A549 (cell line): ENCODE results near the gene ZNF532. TPM values are rescaled to one million over a fixed set of nuclear protein-coding genes. Genes with fewer than 3 reads are reported as not detected.

Experiments used
- ATAC-seq, 2 experiments: fragments of 200-7000 bp in 1 of 2; fragments of >200 bp in 1 of 2; cut with Nextera tagmentation in 1 of 2; cut with Tn5 transposase in 1 of 2; 3 replicates each; pipeline versions ENCODE4 v1.8.0 to v1.9.1; 2018 to 2020; ENCODE audit warnings: mild to moderate bottlenecking in 1 of 2, moderate library complexity in 1 of 2
- CTCF ChIA-PET: fragments of 300-600 bp; sonication (Branson Sonifier 250); formaldehyde crosslinking; extraction: SDS; loops from one replicate; lab custom pipeline; 2021; ENCODE audit warnings: antibody characterized with exemption, inconsistent platforms; lab: Yijun Ruan, JAX
- POLR2A ChIA-PET: fragments of 350-600 bp; formaldehyde crosslinking; extraction: SDS; loops from one replicate; lab custom pipeline; 2021; ENCODE audit warnings: antibody characterized with exemption, inconsistent platforms; lab: Yijun Ruan, JAX
- DNase-seq, 2 experiments: peaks; one replicate each; pipeline versions ENCODE4 v3.0.0 to v3.0.0-alpha.2; 2011 to 2016; ENCODE audit warnings: low read depth in 1 of 2, low spot score in 1 of 2
- FAIRE-seq: peaks from 2 replicates; lab custom pipeline; 2011; peaks lifted over from hg19 to GRCh38; lab: Jason Lieb, UNC
- H3K27ac ChIP-seq, 2 experiments: fragments of >200 bp; sonication (Bioruptor Twin); formaldehyde crosslinking; 3 replicates each; pipeline ENCODE4 v1.5.1; 2016 to 2017
- H3K4me1 ChIP-seq: fragments of >200 bp; sonication (Bioruptor Twin); formaldehyde crosslinking; 3 replicates; pipeline ENCODE4 v1.6.1; 2016
- H3K4me2 ChIP-seq: fragments of >200 bp; sonication (Bioruptor Twin); formaldehyde crosslinking; 3 replicates; pipeline ENCODE4 v1.6.1; 2016
- H3K4me3 ChIP-seq: fragments of >200 bp; sonication (Bioruptor Twin); formaldehyde crosslinking; 3 replicates; pipeline ENCODE4 v1.5.1; 2016
- H3K9me3 ChIP-seq: fragments of >200 bp; sonication (Bioruptor Twin); formaldehyde crosslinking; 3 replicates; pipeline ENCODE4 v1.6.1; 2016
- BHLHE40 ChIP-seq: IDR thresholded peaks from 2 replicates; pipeline ENCODE4 v1.6.1; 2012; ENCODE audit warnings: low read depth, low read length, inconsistent platforms
- CEBPB ChIP-seq, 2 experiments: fragments of >200 bp in 1 of 2; sonication (Bioruptor Twin) in 1 of 2; formaldehyde crosslinking in 1 of 2; IDR thresholded peaks; 2 replicates each; pipeline ENCODE4 v1.6.1; 2012 to 2016
- EHMT2 ChIP-seq: fragments of 200-600 bp; sonication (generic); IDR thresholded peaks from 2 replicates; pipeline ENCODE4 v1.6.1; 2016; ENCODE audit warnings: antibody characterized with exemption, low read depth, mild to moderate bottlenecking, moderate library complexity
- EP300 ChIP-seq, 2 experiments: fragments of >200 bp; sonication (Bioruptor Twin); formaldehyde crosslinking; IDR thresholded peaks; 2 replicates in 1 of 2; 3 replicates in 1 of 2; pipeline ENCODE4 v1.6.1; 2016 to 2017
- ESRRA ChIP-seq: fragments of 150-350 bp; IDR thresholded peaks from 2 replicates; pipeline ENCODE4 v1.6.1; 2014; ENCODE audit warnings: mild to moderate bottlenecking, low read length, borderline replicate concordance
- HEYL ChIP-seq: fragments of 250-450 bp; sonication (Bioruptor Pico); IDR thresholded peaks from 2 replicates; pipeline ENCODE4 v1.8.0; 2021; ENCODE audit warnings: mild to moderate bottlenecking, moderate library complexity
- HOXA7 ChIP-seq: fragments of 250-450 bp; sonication (Bioruptor Pico); IDR thresholded peaks from 2 replicates; pipeline ENCODE4 v1.5.0; 2020; ENCODE audit warnings: mild to moderate bottlenecking, moderate library complexity
- MYC ChIP-seq: IDR thresholded peaks from 2 replicates; pipeline ENCODE4 v1.6.1; 2012; ENCODE audit warnings: mild to moderate bottlenecking, inconsistent platforms, low read length, improper control_type of control experiment, borderline replicate concordance
- NR3C1 ChIP-seq: fragments of >200 bp; sonication (Bioruptor Twin); formaldehyde crosslinking; IDR thresholded peaks from 3 replicates; pipeline ENCODE4 v1.6.1; 2017
- POLR2A ChIP-seq: IDR thresholded peaks from 2 replicates; pipeline ENCODE4 v1.6.1; 2012; ENCODE audit warnings: mild to moderate bottlenecking, low read length
- RFX5 ChIP-seq: fragments of 450-650 bp; IDR thresholded peaks from 2 replicates; pipeline ENCODE4 v1.7.1; 2014; ENCODE audit warnings: antibody characterized with exemption, mild to moderate bottlenecking, moderate library complexity
- RNF2 ChIP-seq: fragments of 200-600 bp; sonication (generic); IDR thresholded peaks from 2 replicates; pipeline ENCODE4 v1.6.1; 2016; ENCODE audit warnings: low read depth, mild to moderate bottlenecking, antibody characterized with exemption, moderate library complexity, borderline replicate concordance
- ZFP36 ChIP-seq: fragments of 450-650 bp; IDR thresholded peaks from 2 replicates; pipeline ENCODE4 v1.6.1; 2014; ENCODE audit warnings: borderline replicate concordance; ENCODE audit not compliant: partially characterized antibody
- ZNF302 ChIP-seq: fragments of 250-450 bp; sonication (Bioruptor Pico); IDR thresholded peaks from 2 replicates; pipeline ENCODE4 v1.9.0; 2021; ENCODE audit warnings: inconsistent platforms, mild to moderate bottlenecking, moderate library complexity
- WGBS: methylation state at CpG from one replicate; pipeline ENCODE4 v1.1.6; 2017; ENCODE audit errors: missing lambda C conversion rate; 5-methylcytosine and 5-hydroxymethylcytosine counted together
- polyA plus RNA-seq, 4 experiments: library from polyadenylated mRNA; depleted of rRNA in 3 of 4; stranded (reverse); fragments of >200 nt; fragmentation: RNase III in 1 of 4; extraction: RNeasy Plus Mini Kit Qiagen cat#74134 plus additional on column Dnase treatment in 1 of 4; gene quantifications; 2 replicates in 3 of 4; 3 replicates in 1 of 4; pipeline ENCODE4 v1.2.3, GENCODE V29; 2011 to 2017
- TF ChIP-seq, protein P1 (sequence below): fragments of 250-450 bp; sonication (Bioruptor Pico); IDR thresholded peaks from 2 replicates; pipeline ENCODE4 v1.5.0; 2020; ENCODE audit warnings: low read depth, mild to moderate bottlenecking, moderate library complexity
- TF ChIP-seq, protein P2 (sequence below): fragments of 450-650 bp; IDR thresholded peaks from 2 replicates; pipeline ENCODE4 v1.6.1; 2014; ENCODE audit warnings: antibody characterized with exemption
- TF ChIP-seq, protein P3 (sequence below): fragments of 200-600 bp; sonication (generic); IDR thresholded peaks from 2 replicates; pipeline ENCODE4 v1.6.1; 2016; ENCODE audit warnings: antibody characterized with exemption, mild to moderate bottlenecking, moderate library complexity
- TF ChIP-seq, protein P4 (sequence below): fragments of >200 bp; sonication (Bioruptor Twin); formaldehyde crosslinking; IDR thresholded peaks from 2 replicates; pipeline ENCODE4 v1.6.1; 2016

ZNF532 gene
- polyA plus RNA-seq, 2 of the 4 experiments (the other 2 are of a cell fraction), result 26.8 to 64.6 TPM

DNA sequence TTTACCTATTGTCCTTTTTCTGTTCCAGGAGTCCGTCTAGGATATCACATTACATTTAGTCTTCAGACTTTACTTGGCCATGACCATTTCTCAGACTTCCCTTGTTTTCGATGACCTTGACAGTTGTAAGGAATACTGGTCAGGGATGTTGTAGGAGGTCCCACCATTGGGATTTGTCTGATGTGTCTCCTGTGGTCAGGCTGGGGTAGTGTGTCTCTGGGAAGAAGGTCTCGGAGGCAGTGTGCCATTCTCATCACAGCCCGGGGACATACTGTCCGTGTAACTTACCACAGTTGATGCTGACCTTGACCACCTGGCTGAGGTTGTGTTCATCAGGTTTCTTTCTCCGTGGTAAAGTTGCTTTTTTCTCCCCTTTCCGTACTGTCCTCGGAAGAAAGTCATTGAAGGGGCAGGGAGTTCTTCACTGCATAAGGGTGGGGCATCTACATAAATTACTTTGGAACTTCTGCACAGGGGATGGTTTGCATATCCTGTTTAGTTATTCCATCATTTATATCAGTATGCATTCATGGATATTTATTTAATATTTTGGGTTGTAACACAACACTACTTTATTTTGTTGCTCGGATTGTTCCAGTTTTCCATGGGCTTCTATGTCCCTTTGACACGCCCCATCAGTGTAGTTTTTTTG lies 41.2 kb downstream of the ZNF532 start (continued):
- TF ChIP-seq RNF2, result no peak

DNA sequence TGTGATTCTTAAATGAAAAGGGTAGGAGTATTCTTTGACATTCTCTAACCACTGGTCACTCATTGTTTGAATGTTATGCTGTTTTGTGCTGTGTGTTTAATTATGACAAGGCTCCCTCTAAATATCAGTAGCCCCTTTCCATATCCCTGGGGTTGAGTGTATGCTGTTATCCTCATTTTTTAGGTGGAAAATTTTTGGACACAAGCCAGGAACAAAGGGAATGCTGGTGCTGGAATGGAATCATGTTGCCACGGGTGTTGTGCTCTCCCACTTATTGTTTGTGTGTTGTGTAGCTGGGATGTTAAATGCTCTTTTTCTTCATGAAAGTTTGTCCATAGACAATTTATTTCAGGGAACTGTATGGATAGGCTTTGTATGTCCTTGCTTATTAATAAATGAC lies 43.3 kb downstream of the ZNF532 start:
- CTCF ChIA-PET, result interaction anchor here (1.1 kb wide), 1 partner anchor 127 kb away, joined by 3 read pairs; no protein-coding TSS in a partner anchor
- Histone ChIP-seq H3K27ac (no peak overlapping the region), H3K4me2 (no peak overlapping the region), H3K9me3 (no peaks in the 10 kb centered on the region), H3K4me1 (peaks cover 30% of the 10 kb centered on the region), H3K4me3 (no peak overlapping the region)
- ATAC-seq (no peak), DNase-seq (no peak), FAIRE-seq (no peak)
- TF ChIP-seq ZNF302 (CRISPR knock-in tag) (no peak), BHLHE40 (no peak), EHMT2 (no peak), POLR2A (no peak), HOXA7 (no peak)
- TF ChIP-seq, protein P1, sequence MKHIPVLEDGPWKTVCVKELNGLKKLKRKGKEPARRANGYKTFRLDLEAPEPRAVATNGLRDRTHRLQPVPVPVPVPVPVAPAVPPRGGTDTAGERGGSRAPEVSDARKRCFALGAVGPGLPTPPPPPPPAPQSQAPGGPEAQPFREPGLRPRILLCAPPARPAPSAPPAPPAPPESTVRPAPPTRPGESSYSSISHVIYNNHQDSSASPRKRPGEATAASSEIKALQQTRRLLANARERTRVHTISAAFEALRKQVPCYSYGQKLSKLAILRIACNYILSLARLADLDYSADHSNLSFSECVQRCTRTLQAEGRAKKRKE, result no peak
- POLR2A ChIA-PET, result no interaction called here
- WGBS, result 94% methylated on average over 1 of the region's 1 CpG

DNA sequence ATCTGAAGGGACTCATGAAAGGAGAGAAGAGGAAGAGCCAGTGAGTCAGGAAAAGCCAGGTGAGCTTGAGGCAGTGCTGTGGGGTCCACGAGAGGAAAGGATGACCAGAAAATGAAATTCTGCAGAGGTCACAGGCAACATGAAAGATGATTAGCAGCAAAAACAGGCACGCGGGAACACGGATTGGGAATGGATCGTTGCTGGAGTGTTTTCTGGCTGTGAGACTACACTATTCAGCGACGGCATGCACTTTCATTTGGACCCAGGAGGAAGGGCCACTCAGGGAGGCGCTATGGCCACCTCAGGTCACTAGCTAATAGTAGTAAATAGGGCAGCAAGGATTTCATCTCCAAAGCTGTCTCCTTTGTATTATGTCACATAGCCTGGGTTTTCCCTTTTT lies 44.8 kb downstream of the ZNF532 start:
- DNase-seq, result no peak
- TF ChIP-seq CEBPB (IDR thresholded peaks at IDR 0.05) (no peak), RFX5 (no peak), NR3C1 (no peak), ZFP36 (no peak), HEYL (CRISPR knock-in tag) (no peak), EP300 (IDR thresholded peaks at IDR 0.05) (no peak), ESRRA (no peak)
- TF ChIP-seq, protein P2, sequence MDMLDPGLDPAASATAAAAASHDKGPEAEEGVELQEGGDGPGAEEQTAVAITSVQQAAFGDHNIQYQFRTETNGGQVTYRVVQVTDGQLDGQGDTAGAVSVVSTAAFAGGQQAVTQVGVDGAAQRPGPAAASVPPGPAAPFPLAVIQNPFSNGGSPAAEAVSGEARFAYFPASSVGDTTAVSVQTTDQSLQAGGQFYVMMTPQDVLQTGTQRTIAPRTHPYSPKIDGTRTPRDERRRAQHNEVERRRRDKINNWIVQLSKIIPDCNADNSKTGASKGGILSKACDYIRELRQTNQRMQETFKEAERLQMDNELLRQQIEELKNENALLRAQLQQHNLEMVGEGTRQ, result no peak
- TF ChIP-seq, protein P3, sequence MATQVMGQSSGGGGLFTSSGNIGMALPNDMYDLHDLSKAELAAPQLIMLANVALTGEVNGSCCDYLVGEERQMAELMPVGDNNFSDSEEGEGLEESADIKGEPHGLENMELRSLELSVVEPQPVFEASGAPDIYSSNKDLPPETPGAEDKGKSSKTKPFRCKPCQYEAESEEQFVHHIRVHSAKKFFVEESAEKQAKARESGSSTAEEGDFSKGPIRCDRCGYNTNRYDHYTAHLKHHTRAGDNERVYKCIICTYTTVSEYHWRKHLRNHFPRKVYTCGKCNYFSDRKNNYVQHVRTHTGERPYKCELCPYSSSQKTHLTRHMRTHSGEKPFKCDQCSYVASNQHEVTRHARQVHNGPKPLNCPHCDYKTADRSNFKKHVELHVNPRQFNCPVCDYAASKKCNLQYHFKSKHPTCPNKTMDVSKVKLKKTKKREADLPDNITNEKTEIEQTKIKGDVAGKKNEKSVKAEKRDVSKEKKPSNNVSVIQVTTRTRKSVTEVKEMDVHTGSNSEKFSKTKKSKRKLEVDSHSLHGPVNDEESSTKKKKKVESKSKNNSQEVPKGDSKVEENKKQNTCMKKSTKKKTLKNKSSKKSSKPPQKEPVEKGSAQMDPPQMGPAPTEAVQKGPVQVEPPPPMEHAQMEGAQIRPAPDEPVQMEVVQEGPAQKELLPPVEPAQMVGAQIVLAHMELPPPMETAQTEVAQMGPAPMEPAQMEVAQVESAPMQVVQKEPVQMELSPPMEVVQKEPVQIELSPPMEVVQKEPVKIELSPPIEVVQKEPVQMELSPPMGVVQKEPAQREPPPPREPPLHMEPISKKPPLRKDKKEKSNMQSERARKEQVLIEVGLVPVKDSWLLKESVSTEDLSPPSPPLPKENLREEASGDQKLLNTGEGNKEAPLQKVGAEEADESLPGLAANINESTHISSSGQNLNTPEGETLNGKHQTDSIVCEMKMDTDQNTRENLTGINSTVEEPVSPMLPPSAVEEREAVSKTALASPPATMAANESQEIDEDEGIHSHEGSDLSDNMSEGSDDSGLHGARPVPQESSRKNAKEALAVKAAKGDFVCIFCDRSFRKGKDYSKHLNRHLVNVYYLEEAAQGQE, result no peak
- Histone ChIP-seq H3K27ac (0 out of 6 replicates have a peak overlapping the region, but pooled peaks of 1 of the 2 experiments have one; percentile 3), H3K4me1 (peaks cover 45% of the 10 kb centered on the region), H3K4me3 (no peak overlapping the region), H3K9me3 (no peaks in the 10 kb centered on the region), H3K4me2 (no peak overlapping the region)
- WGBS, result 95% methylated on average over 8 of the region's 8 CpGs
- no peak for FAIRE-seq
- no peak for ATAC-seq
- ChIA-PET POLR2A (no interaction called here), CTCF (interaction anchor here (1.0 kb wide), 1 partner anchor 129 kb away, joined by 3 read pairs; no protein-coding TSS in a partner anchor)

DNA sequence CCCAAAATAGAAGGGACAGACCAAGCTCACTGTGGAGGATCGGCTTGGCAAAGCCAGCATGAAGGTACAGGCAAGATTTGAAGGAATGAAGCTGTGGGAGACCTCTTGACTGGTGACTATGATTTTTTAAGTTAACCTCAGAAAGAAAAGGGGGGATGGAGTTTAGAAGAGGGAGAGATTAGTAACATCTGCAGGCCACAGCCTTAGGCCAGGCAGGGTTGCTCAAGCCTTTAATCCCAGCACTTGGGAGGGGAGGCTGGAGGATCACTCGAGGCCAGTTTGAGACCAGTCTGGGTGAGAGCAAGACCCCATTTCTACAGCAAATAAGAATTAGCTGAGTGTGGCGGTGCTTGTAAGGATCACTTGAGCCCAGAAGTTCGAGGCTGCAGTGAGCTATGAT lies 46.6 kb downstream of the ZNF532 start:
- CTCF ChIA-PET, result interaction anchor here (1.8 to 2.2 kb wide), 2 partner anchors 10 to 159 kb away, joined by 8 read pairs; no protein-coding TSS in a partner anchor
- Histone ChIP-seq H3K9me3 (no peaks in the 10 kb centered on the region), H3K4me3 (no peak overlapping the region), H3K4me2 (peak overlapping the region; percentile 53), H3K4me1 (peaks cover 62% of the 10 kb centered on the region), H3K27ac (peak overlapping the region; percentile 46 to 81; a peak in 5 of 6 replicates)
- FAIRE-seq (no peak), ATAC-seq (no peak; a peak in 1 of 6 replicates)
- TF ChIP-seq MYC, result no peak
- no peak for TF ChIP-seq CEBPB (IDR thresholded peaks at IDR 0.05)
- TF ChIP-seq, protein P4, sequence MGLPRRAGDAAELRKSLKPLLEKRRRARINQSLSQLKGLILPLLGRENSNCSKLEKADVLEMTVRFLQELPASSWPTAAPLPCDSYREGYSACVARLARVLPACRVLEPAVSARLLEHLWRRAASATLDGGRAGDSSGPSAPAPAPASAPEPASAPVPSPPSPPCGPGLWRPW, result no peak
- TF ChIP-seq, all 56 proteins: peak for 0
- 93% methylated on average over 4 of the region's 4 CpGs for WGBS
- no peak for DNase-seq
- POLR2A ChIA-PET, result no interaction called here
